PFSK-1 (cell line): ENCODE results near the gene WDR1.

Source experiments
- FOXP2 ChIP-seq: optimal IDR thresholded peaks from 2 replicates; pipeline ENCODE3; 2011; ENCODE audit warnings: borderline replicate concordance, control low read depth, inconsistent platforms; ENCODE audit not compliant: insufficient read depth; ENCODE audit errors: extremely low read length, extremely low read depth
- POLR2AphosphoS5 ChIP-seq: IDR thresholded peaks from 2 replicates; pipeline ENCODE4 v1.6.1; 2012; ENCODE audit warnings: low read depth, mild to moderate bottlenecking, control low read depth, low read length, moderate library complexity
- SIN3A ChIP-seq: IDR thresholded peaks from 2 replicates; pipeline ENCODE4 v1.6.1; 2012; ENCODE audit warnings: mild to moderate bottlenecking, low read length, moderate library complexity, borderline replicate concordance; ENCODE audit not compliant: insufficient read depth
- TAF1 ChIP-seq: IDR thresholded peaks from 2 replicates; pipeline ENCODE4 v1.6.1; 2012; ENCODE audit warnings: low read length, control low read depth, borderline replicate concordance; ENCODE audit not compliant: insufficient read depth
- TF ChIP-seq, protein P1 (sequence below), 2 experiments: IDR thresholded peaks; 2 replicates each; pipeline versions ENCODE4 v1.6.1 to v1.8.0; 2011 to 2012; ENCODE audit warnings: low read depth in 2 of 2, low read length in 2 of 2, control low read depth in 1 of 2, inconsistent platforms in 1 of 2, mild to moderate bottlenecking in 1 of 2, moderate library complexity in 1 of 2; ENCODE audit not compliant: insufficient read depth in 1 of 2

Gene WDR1

DNA sequence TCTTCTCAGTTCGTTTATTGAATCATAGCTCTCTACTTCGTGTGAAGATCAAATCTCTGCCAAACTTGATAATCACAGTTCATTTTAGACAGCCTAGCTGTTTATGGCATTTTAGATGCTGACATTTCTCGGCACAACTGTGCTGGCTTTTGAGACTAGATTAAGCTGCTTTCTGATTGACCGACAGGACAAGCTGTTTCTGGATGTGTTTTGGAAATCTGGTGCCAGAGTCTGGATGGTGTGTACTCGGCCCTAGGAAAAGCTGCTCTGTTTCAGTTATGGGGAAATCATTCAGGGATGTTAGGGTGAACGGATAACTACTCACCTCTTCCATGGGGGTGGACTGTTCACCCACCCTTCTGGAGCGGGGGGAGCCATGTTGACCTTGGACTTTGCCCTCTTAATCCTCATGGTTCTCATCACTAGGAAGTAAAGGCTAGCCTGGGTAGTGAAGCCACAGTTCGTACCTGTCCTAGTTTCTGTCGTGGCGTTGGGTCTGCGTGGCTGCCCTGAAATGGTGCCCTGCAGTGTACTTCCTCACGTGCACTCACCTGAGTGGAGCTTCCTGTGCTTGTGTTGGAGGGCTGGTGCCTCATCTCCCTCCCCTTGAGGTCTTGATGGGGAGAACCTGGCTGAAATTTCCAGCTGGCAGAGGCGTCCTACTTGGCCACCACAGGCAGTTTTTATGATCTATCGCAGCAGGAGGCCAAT lies 13.7 kb upstream of the WDR1 start:
- no peak for TF ChIP-seq SIN3A
- TF ChIP-seq TAF1: no peak
- no peak for TF ChIP-seq FOXP2
- TF ChIP-seq, protein P1, sequence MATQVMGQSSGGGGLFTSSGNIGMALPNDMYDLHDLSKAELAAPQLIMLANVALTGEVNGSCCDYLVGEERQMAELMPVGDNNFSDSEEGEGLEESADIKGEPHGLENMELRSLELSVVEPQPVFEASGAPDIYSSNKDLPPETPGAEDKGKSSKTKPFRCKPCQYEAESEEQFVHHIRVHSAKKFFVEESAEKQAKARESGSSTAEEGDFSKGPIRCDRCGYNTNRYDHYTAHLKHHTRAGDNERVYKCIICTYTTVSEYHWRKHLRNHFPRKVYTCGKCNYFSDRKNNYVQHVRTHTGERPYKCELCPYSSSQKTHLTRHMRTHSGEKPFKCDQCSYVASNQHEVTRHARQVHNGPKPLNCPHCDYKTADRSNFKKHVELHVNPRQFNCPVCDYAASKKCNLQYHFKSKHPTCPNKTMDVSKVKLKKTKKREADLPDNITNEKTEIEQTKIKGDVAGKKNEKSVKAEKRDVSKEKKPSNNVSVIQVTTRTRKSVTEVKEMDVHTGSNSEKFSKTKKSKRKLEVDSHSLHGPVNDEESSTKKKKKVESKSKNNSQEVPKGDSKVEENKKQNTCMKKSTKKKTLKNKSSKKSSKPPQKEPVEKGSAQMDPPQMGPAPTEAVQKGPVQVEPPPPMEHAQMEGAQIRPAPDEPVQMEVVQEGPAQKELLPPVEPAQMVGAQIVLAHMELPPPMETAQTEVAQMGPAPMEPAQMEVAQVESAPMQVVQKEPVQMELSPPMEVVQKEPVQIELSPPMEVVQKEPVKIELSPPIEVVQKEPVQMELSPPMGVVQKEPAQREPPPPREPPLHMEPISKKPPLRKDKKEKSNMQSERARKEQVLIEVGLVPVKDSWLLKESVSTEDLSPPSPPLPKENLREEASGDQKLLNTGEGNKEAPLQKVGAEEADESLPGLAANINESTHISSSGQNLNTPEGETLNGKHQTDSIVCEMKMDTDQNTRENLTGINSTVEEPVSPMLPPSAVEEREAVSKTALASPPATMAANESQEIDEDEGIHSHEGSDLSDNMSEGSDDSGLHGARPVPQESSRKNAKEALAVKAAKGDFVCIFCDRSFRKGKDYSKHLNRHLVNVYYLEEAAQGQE (IDR thresholded peaks at IDR 0.05; ENCODE audit: insufficient read depth in 1 of 2, low read depth in 2 of 2, low read length in 2 of 2): no peak
- no peak for TF ChIP-seq POLR2AphosphoS5

DNA sequence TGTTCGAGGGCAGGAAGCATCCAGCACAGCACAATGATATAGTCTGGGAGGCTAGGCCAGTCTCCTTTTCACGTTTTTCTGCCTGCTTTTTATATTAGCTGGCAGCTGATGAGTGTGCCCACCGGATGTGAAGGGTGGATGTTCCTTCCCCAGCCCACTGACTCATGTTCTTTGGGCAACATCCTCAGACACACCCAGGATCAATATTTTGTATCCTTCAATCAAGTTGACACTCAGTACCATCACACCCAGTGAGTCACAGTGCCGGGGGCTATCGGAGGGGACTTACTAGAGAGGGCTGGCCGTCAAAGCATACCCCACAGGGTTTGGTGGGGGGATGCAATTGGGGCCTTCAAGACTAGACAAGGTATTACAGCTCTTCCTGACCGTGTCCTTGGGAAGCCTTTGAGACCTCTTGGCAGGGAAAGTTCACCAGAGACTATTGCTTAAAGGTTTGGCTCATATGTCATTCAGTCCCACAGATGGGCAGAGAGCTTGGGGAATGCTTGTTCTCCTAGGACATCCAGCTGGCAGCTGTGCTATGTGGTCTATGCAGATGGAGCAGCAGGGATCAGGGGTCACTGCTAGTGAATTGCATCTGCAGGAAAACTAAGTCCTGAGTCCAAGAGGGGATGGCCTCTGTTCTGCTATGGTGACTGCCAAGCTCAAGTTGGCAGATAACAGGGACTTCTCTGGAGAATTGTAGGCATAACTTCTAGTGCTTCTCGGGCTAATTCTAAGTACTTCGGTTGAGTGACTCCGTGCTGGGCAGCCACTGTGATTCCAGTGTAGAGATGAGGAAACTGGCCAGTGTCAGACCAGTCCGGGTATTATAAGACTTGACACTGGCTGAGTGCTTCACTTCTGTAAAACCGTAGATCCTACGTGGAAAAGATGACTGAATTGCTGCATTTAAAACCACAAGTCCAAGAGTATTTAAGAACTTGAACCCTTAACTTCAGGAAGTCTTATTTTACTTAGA lies 12.9 kb upstream of the WDR1 start:
- no peak for TF ChIP-seq FOXP2
- no peak for TF ChIP-seq TAF1
- TF ChIP-seq SIN3A: no peak
- TF ChIP-seq, protein P1 (IDR thresholded peaks at IDR 0.05; ENCODE audit: insufficient read depth in 1 of 2, low read depth in 2 of 2, low read length in 2 of 2): no peak
- no peak for TF ChIP-seq POLR2AphosphoS5

DNA sequence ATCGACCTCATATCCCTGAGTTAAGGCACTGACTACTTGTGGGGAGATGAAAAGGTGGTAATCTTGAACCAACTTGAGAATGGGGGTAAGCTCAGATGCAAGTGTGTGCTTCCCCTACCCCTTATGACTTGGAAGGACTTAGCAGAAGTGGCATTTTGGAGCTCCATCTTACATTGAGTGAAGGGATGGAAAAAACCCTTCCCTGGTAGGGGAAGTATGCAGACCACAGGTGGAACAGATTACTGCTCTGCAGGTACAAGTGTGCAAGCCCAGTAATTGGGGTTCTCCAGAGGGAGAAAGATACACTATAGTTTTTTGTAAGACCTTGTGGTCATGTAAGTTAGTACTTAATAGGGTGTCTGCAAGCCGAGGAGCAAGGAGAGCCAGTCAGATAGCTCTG lies 12.2 kb upstream of the WDR1 start:
- no peak for TF ChIP-seq TAF1
- TF ChIP-seq, protein P1 (IDR thresholded peaks at IDR 0.05; ENCODE audit: insufficient read depth in 1 of 2, low read depth in 2 of 2, low read length in 2 of 2): no peak
- TF ChIP-seq SIN3A: no peak
- TF ChIP-seq POLR2AphosphoS5: no peak
- no peak for TF ChIP-seq FOXP2

DNA sequence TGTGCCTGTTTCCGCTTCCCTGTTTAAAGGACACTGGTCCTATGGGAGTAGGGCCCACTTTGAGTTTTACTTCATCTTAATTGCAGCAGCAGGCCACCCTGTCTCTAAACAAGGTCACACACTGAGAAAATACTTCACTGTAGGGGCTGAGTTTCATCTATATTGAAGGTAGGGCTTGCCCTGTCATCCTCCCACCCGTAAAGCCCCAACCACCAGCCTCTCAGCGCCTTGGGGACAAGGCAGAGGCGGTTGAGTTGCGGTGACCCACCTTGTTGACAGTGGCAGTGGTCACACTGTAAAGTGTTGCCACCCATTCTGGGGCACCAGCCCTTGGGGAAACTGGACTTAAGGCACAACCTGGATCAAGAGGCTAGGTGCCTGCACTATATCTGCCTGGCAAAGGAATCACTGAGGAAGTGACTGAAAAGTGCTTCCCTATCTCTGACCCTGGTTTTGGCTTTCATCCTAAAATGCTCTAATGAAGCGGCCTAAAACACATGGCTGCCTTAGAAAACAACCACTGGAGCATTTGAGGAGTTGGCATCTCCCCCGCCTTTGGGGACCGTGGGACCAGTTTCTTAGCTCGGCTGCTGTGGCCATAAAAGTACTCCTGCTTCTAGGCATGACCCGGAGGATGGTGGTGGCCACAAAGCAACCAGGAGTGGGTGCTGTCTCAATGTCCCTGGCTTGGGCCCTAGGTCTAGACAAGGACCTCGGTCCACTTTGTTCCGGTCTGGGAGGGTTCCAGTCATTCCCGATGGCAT lies 7.8 kb upstream of the WDR1 start:
- TF ChIP-seq TAF1 (no peak), POLR2AphosphoS5 (no peak), SIN3A (no peak), FOXP2 (no peak)
- TF ChIP-seq, protein P1 (IDR thresholded peaks at IDR 0.05; ENCODE audit: insufficient read depth in 1 of 2, low read depth in 2 of 2, low read length in 2 of 2): no peak
